ENCODE results near the gene PRDM7. TPM values are rescaled to one million over a fixed set of nuclear protein-coding genes. Genes with fewer than 3 reads are reported as not detected.

The PRDM7 gene
- polyA plus RNA-seq, 1 donor from 2014 or later = not detected

GRCh38 chr16:90012991-90013745, 64.0 kb downstream of the PRDM7 start:
- Histone ChIP-seq H3K27ac (ENCODE audit: low read length) (no peak overlapping the region), H3K4me3 (ENCODE audit: low read length) (no peak overlapping the region), H3K27me3 (ENCODE audit: insufficient read depth, low read depth, low read length) (peaks cover under 1% of the 10 kb centered on the region), H3K36me3 (ENCODE audit: insufficient read depth, low read length) (no peaks in the 10 kb centered on the region), H3K9me3 (ENCODE audit: low read length) (no peaks in the 10 kb centered on the region), H3F3A (ENCODE audit: insufficient read depth, low read length, poor library complexity, severe bottlenecking) (no peaks in the 10 kb centered on the region), H3K9ac (ENCODE audit: low read length) (no peak overlapping the region), H3K79me2 (replicated peaks; ENCODE audit: insufficient read depth, low read length) (no peaks in the 10 kb centered on the region), H4K20me1 (ENCODE audit: insufficient read depth) (no peaks in the 10 kb centered on the region), H3K9me2 (ENCODE audit: insufficient read depth, low read length) (no peaks in the 10 kb centered on the region), H3K4me2 (ENCODE audit: low read length) (no peak overlapping the region), H2AFZ (ENCODE audit: low read depth, low read length) (no peak overlapping the region)
- TF ChIP-seq POLR2AphosphoS5 (IDR thresholded peaks at IDR 0.05) = no peak
- TF ChIP-seq EZH2 (IDR thresholded peaks at IDR 0.05; ENCODE audit: borderline replicate concordance, insufficient read depth, low read length, poor library complexity, severe bottlenecking) = no peak
- no peak for TF ChIP-seq EP300 (conservative IDR thresholded peaks at IDR 0.05; ENCODE audit: poor library complexity, severe bottlenecking)
- TF ChIP-seq REST (IDR thresholded peaks at IDR 0.05; ENCODE audit: borderline replicate concordance) = no peak
- no peak for TF ChIP-seq MXI1 (conservative IDR thresholded peaks at IDR 0.05; ENCODE audit: poor library complexity, severe bottlenecking)
- no peak for TF ChIP-seq SMC3 (conservative IDR thresholded peaks at IDR 0.05; ENCODE audit: poor library complexity)
- no peak for TF ChIP-seq CTCF (IDR thresholded peaks at IDR 0.05; ENCODE audit: poor library complexity, severe bottlenecking)
- TF ChIP-seq TAF1 (IDR thresholded peaks at IDR 0.05; ENCODE audit: low read depth) = no peak
- no peak for TF ChIP-seq RAD21 (conservative IDR thresholded peaks at IDR 0.05)

- no peak overlapping the region for H3K9ac ChIP-seq (ENCODE audit: low read length)
- H4K20me1 ChIP-seq (ENCODE audit: insufficient read depth) = no peaks in the 10 kb centered on the region
- H3K36me3 ChIP-seq (ENCODE audit: insufficient read depth, low read length) = no peaks in the 10 kb centered on the region
- no peaks in the 10 kb centered on the region for H3K9me3 ChIP-seq (ENCODE audit: low read length)
- no peak for TF ChIP-seq MXI1 (conservative IDR thresholded peaks at IDR 0.05; ENCODE audit: poor library complexity, severe bottlenecking)
- no peak overlapping the region for H2AFZ ChIP-seq (ENCODE audit: low read depth, low read length)
- H3F3A ChIP-seq (ENCODE audit: insufficient read depth, low read length, poor library complexity, severe bottlenecking) = no peaks in the 10 kb centered on the region
- no peak overlapping the region for H3K4me2 ChIP-seq (ENCODE audit: low read length)
- no peak overlapping the region for H3K27ac ChIP-seq (ENCODE audit: low read length)
- H3K4me3 ChIP-seq (ENCODE audit: low read length) = no peak overlapping the region
- H3K27me3 ChIP-seq (ENCODE audit: insufficient read depth, low read depth, low read length) = no peaks in the 10 kb centered on the region
- no peaks in the 10 kb centered on the region for H3K9me2 ChIP-seq (ENCODE audit: insufficient read depth, low read length)
- H3K79me2 ChIP-seq (replicated peaks; ENCODE audit: insufficient read depth, low read length) = no peaks in the 10 kb centered on the region
Measured at GRCh38 chr16:90011908-90012501, 65.1 kb downstream of the PRDM7 start.

Measured in neural cell (in vitro differentiated cells).